H7 (cell line): Measurements from ENCODE around the gene ENDOD1. TPM values are rescaled to one million over a fixed set of nuclear protein-coding genes. Genes with fewer than 3 reads are reported as not detected.
"Not testable (repeated sequence)": the region's sequence is repeated elsewhere in the genome, so short reads cannot be mapped to it uniquely, and the experiment has no call there.

Source experiments
- DNase-seq: peaks from one replicate; pipeline ENCODE4 v3.0.0; 2012
- H3K27me3 ChIP-seq: 2 replicates; pipeline ENCODE4 v1.6.0; 2011; ENCODE audit warnings: mild to moderate bottlenecking, low read length; ENCODE audit not compliant: control insufficient read depth, insufficient read depth
- H3K36me3 ChIP-seq: replicated peaks from 2 replicates; pipeline ENCODE4 v1.5.1; 2011; ENCODE audit warnings: low read length; ENCODE audit not compliant: control insufficient read depth, insufficient read depth
- H3K4me3 ChIP-seq: 2 replicates; pipeline ENCODE4 v1.5.1; 2011; ENCODE audit warnings: low read depth, mild to moderate bottlenecking, control low read depth, low read length, moderate library complexity; ENCODE audit not compliant: insufficient read depth
- total RNA-seq: library from RNA; depleted of rRNA; stranded (reverse); fragments of >200 nt; shearing (Covaris generic); gene quantifications from 2 replicates; pipeline ENCODE4 v1.2.3, GENCODE V29; 2014

The ENDOD1 gene
- total RNA-seq, 1 experiment from 2014 or later = 3.6 TPM

GRCh38 chr11:95104121-95104830 is 14.6 kb downstream of the ENDOD1 start:
- no peaks in the 10 kb centered on the region for H3K36me3 ChIP-seq
- H3K27me3 ChIP-seq = no peaks in the 10 kb centered on the region
- H3K4me3 ChIP-seq = no peak overlapping the region
- no peak for DNase-seq

GRCh38 chr11:95104856-95105255 is 15.2 kb downstream of the ENDOD1 start:
- no peaks in the 10 kb centered on the region for H3K36me3 ChIP-seq
- no peaks in the 10 kb centered on the region for H3K27me3 ChIP-seq
- DNase-seq = no peak
- no peak overlapping the region for H3K4me3 ChIP-seq

- Histone ChIP-seq H3K4me3 (no peak overlapping the region; the same call in 1 of the 2 replicates), H3K27me3 (no peaks in the 10 kb centered on the region), H3K36me3 (no peaks in the 10 kb centered on the region)
- DNase-seq = no peak
Measured at GRCh38 chr11:95108159-95108611, 18.5 kb downstream of the ENDOD1 start.

- DNase-seq = no peak
- Histone ChIP-seq H3K36me3 (no peaks in the 10 kb centered on the region), H3K4me3 (no peak overlapping the region), H3K27me3 (no peaks in the 10 kb centered on the region)
Measured at GRCh38 chr11:95108671-95109551, 19.3 kb downstream of the ENDOD1 start.

GRCh38 chr11:95111471-95111870 is 21.8 kb downstream of the ENDOD1 start:
- H3K4me3 ChIP-seq, H3K36me3 ChIP-seq, DNase-seq, H3K27me3 ChIP-seq: not testable (repeated sequence)

DNA sequence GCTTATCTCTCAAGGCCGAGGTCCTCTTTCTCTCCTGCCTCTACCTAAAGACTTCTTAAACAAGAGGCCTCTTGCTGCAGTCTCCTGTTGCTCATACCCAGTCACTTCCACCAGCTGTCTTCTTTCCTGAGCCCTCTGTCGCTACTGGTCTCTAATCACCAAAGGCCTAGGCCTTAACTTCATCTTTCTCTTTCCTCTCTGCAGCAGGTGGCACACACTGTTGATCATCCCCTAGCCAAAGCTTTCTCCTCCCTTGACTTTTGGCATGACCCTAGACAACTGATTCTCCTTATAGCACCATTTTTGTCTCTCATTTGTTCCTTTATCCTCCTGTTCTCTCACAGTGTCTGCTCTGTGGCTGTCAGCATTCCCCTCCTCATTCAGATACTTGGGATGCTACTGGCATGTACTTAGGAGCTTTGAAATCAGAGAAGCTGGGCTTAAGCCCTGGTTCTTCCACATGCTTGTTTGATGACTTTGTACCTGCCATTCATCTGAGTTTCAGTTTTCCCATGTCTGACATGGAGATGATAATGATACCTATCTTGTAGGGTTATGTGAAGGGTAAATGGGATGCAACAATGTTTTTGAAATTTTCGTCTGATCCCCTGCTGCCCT is 22.4 kb downstream of the ENDOD1 start:
- Histone ChIP-seq H3K27me3 (no peaks in the 10 kb centered on the region), H3K36me3 (no peaks in the 10 kb centered on the region), H3K4me3 (no peak overlapping the region)
- no peak for DNase-seq

DNA sequence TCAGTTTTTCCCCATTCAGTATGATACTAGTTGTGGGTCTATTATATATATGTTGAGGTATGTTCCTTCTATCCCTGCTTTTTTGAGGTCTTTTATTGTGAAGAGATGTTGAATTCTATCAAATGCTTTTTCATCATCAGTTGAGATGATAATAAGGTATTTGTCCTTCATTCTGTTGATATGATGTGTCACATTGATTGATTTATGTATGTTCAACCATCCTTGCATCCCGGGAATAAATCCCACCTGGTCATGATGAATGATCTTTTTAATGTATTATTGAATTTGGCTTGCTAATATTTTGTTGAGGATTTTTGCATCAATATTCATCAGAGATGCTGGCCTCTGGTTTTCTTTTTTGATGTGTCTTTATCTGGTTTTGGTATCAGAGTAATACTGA is 26.0 kb downstream of the ENDOD1 start:
- no peak for DNase-seq
- H3K4me3 ChIP-seq = no peak overlapping the region
- no peaks in the 10 kb centered on the region for H3K36me3 ChIP-seq
- no peaks in the 10 kb centered on the region for H3K27me3 ChIP-seq

DNA sequence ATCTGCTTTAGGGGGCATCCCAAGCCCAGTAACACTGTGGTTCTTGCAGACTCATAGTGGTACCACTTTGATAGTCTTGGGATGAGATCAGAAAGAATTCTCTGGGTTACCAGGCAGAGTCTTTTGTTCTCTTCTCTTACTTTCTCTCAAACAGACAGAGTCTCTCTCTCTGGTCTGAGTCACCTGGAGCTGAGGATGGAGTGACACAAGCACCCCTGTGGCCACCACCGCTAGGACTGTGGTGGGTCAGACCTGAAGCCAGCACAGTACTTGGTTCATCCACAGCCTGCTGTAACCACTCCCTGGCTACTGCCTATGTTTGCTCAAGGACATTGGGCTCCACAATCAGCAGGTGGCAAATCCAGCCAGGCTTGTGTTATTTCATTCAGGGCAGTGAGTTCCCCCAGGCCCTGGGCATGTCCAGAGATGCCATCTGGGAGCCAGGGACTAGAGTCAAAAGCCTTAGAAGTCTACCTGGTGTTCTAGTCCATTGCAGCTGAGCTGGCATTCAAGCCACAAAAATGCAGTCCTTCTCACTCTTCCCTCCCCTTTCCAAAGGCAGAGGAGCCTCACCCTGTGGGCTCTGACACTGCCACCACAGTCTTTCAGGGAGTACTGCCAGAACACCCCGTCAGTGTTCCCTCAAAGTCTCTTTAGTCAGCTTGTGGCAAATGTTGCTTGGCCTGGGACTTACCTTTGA is 29.9 kb downstream of the ENDOD1 start:
- no peak for DNase-seq
- H3K4me3 ChIP-seq = no peak overlapping the region
- no peaks in the 10 kb centered on the region for H3K27me3 ChIP-seq
- H3K36me3 ChIP-seq = no peaks in the 10 kb centered on the region

- Histone ChIP-seq H3K4me3 (no peak overlapping the region), H3K27me3 (no peaks in the 10 kb centered on the region), H3K36me3 (no peaks in the 10 kb centered on the region)
- no peak for DNase-seq
Measured at GRCh38 chr11:95121698-95122097, 32.1 kb downstream of the ENDOD1 start.

GRCh38 chr11:95123556-95123955 is 33.9 kb downstream of the ENDOD1 start:
- no peaks in the 10 kb centered on the region for H3K36me3 ChIP-seq
- no peaks in the 10 kb centered on the region for H3K27me3 ChIP-seq
- no peak overlapping the region for H3K4me3 ChIP-seq
- no peak for DNase-seq

DNA sequence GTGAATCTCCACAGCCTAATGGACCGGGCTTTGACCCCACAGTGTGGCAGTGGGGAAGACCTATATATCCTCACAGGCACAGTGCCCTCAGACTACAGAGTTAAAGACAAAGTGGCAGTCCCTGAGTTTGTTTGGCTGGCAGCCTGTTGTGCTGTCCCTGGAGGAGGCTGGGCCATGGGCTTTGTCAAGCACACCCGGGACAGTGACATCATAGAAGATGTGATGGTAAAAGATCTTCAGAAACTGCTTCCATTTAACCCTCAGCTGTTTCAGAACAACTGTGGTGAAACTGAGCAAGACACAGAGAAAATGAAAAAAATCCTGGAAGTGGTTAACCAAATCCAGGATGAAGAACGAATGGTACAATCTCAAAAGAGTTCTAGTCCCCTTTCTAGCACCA is 39.0 kb downstream of the ENDOD1 start:
- no peaks in the 10 kb centered on the region for H3K36me3 ChIP-seq
- H3K4me3 ChIP-seq = no peak overlapping the region
- no peak for DNase-seq
- H3K27me3 ChIP-seq = no peaks in the 10 kb centered on the region

DNA sequence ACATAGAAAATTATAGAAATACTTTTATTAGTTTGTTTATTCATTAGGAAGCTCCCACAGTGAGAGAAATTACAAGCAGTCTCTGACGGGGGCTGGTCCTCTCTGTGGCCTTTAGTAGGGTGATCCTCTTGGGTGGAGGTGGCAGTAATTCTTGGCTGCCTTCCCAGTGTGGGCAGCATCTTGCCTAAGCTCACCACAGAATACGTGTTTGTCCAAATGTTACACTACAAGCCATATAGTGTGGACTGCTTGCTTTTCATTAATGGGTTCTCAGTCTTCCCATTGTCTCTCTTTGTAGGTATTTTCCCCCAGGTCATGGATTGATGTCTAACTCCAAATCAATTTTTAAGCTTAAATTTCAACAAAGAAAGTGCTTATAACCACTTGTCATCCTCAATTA is 43.3 kb downstream of the ENDOD1 start:
- no peak for DNase-seq
- Histone ChIP-seq H3K36me3 (no peaks in the 10 kb centered on the region), H3K4me3 (no peak overlapping the region), H3K27me3 (no peaks in the 10 kb centered on the region)

DNA sequence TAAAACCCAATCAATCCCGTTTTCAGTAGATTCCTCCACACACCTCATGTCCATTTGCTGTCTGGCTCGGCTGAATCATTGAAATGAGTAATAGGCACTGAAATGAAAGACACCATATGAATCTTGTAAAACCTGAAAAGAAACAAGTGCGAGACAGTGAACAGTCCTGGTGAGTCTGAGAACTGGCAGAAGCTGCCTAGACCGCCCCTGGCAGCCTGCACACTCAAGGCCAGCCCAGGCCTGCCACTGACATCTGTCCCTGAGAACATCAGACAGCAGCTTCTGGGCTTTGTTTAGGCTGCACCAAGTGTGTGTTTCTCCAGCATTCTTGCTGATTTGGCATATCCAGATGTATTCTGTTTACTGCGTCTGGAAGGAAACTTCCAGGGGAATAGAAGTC is 44.8 kb downstream of the ENDOD1 start:
- H3K4me3 ChIP-seq = no peak overlapping the region
- no peaks in the 10 kb centered on the region for H3K27me3 ChIP-seq
- no peaks in the 10 kb centered on the region for H3K36me3 ChIP-seq
- DNase-seq = no peak

- no peak overlapping the region for H3K4me3 ChIP-seq
- DNase-seq = no peak
- H3K36me3 ChIP-seq = no peaks in the 10 kb centered on the region
Measured at GRCh38 chr11:95135155-95135554, 45.5 kb downstream of the ENDOD1 start.

More at GRCh38 chr11:95135155-95135554, 45.5 kb downstream of the ENDOD1 start:
- H3K27me3 ChIP-seq = no peaks in the 10 kb centered on the region
